ENCODE data around the gene SMPD4.
"Not testable (repeated sequence)": the region's sequence is repeated elsewhere in the genome, so short reads cannot be mapped to it uniquely, and the experiment has no call there.

Gene SMPD4

DNA sequence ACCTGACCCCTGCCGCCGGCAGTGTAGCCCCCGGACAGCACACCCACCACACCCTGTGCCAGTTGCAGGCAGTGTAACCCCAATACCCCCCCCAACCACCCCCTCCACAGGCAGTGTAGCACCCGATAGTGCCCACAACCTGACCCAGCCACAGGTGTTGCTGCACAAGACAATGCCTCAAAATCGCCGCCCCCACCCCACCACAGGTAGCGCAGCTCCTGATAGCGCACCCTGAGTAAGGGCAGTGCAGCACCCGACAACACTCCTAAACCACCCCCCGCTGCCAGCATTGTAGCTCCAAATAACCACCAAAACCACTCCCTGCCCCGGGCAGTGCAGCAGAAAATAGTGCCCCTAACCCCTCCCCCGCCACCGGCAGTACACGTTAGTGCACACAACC, 52.9 kb downstream of the SMPD4 start:
- not testable (repeated sequence) for H3K36me3 ChIP-seq (ENCODE audit: insufficient read depth, low read length)
- peak overlapping the region; percentile 36; the same call in 1 of the 2 replicates for H3K9ac ChIP-seq (ENCODE audit: low read depth, low read length)

DNA sequence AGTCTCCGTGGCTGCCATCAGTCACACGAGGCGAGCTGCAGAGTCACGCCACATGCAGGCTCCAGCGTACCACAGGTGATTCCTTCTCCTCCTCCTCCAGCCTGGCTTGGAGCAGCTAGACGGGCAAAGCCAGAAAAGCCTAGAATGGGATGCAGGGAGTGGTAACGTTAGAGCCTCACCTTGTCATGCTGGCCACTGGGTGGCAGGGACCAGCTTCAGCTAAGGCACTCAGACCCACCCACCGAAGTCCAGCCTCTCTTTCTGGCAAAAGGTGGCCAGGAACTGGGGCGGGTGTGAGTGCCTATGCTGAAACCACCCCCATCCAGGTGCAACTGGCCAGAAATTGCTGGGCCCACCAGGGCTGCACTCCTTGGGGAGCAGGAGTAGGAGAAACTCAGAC, 53.7 kb downstream of the SMPD4 start:
- not testable (repeated sequence) for H3K9ac ChIP-seq (ENCODE audit: low read depth, low read length); H3K36me3 ChIP-seq (ENCODE audit: insufficient read depth, low read length); H3K4me1 ChIP-seq (ENCODE audit: insufficient read depth, low read length); H3K9me3 ChIP-seq (ENCODE audit: control insufficient read depth, insufficient read depth, low read length)

More for the DNA sequence above, 52.9 kb downstream of the SMPD4 start:
- H3K4me1 ChIP-seq (ENCODE audit: insufficient read depth, low read length); H3K9me3 ChIP-seq (ENCODE audit: control insufficient read depth, insufficient read depth, low read length): not testable (repeated sequence)

DNA sequence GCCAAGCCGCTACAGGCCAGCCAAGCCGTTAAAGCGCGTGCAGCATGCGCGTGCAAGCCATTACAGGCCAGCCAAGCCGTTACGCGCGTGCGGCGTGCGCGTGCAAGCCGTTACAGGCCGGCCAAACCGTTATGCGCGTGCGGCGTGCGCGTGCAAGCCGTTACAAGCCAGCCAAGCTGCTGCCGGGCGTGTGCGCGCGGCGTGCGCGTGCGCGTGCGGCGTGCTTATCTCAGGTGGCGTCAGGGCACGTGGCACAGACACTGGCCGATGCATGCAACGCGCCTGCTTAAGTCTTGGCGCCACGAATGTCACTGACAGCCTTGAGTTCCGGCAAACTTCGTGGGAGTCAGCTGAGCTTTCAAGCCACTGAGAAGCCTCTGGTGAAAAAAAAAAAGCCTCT, 60.5 kb downstream of the SMPD4 start:
- not testable (repeated sequence) for H3K9me3 ChIP-seq (ENCODE audit: control insufficient read depth, insufficient read depth, low read length); H3K4me1 ChIP-seq (ENCODE audit: insufficient read depth, low read length); H3K36me3 ChIP-seq (ENCODE audit: insufficient read depth, low read length); H3K9ac ChIP-seq (ENCODE audit: low read depth, low read length)

DNA sequence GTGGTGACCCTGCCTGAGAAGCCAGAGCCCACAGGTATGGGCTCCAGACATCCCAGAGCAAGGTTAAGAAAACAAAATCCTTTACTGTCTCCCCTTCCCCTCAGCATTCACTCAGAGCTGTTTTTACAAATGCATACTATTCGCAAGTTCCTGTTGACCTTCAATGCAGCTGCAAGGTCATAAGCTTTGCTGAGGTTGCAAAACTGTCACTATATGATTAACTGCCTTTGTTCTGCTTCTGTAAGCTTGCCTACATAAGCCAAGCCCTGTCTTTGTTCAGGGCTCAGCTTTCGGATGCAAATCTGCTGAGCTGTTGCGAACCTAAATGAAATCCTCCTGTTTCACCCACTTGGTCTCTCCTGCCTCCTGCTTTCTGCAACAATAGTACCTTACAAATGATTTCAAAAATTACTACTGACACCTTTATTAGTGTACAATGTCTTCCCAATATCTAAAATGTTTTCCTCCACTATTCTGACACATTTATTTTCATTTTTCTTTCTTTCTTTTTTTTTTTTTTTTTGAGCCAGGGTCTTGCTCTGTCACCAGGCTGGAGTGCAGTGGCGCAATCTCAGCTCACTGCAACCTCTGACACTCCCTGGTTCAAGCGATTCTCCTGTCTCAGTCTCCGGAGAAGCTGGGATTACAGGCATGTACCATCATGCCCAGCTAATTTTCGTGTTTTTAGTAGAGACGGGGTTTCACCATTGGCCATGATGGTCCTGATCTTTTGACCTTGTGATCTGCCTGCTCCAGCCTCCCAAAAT, 78.6 kb downstream of the SMPD4 start:
- not testable (repeated sequence) for H3K4me1 ChIP-seq (ENCODE audit: insufficient read depth, low read length); H3K9ac ChIP-seq (ENCODE audit: low read depth, low read length); H3K36me3 ChIP-seq (ENCODE audit: insufficient read depth, low read length); H3K9me3 ChIP-seq (ENCODE audit: control insufficient read depth, insufficient read depth, low read length)

All from ES-I3 (cell line).